HepG2 (cell line): ENCODE results near the gene WRAP73. TPM values are rescaled to one million over a fixed set of nuclear protein-coding genes. Genes with fewer than 3 reads are reported as not detected.

ENCODE experiments used
- ATAC-seq: fragments of 200-7000 bp; cut with Tn5 transposase; 3 replicates; pipeline ENCODE4 v1.9.1; 2020; ENCODE audit warnings: mild to moderate bottlenecking, moderate library complexity
- Bru-seq: library from RNA; stranded (reverse); fragments of 400-500 nt; gene quantifications from one replicate; lab custom pipeline; 2021; lab: Mats Ljungman, UMichigan
- BruChase-seq, 2 experiments: library from RNA; stranded (reverse); fragments of 400-500 nt; gene quantifications; one replicate each; lab custom pipeline; 2021; lab: Mats Ljungman, UMichigan
- BruUV-seq: library from RNA; stranded (reverse); fragments of 400-500 nt; replicated peaks from 2 replicates; lab custom pipeline; 2021; lab: Mats Ljungman, UMichigan
- CTCF ChIA-PET: fragments of 300-600 bp; formaldehyde crosslinking; extraction: SDS; loops from one replicate; lab custom pipeline; 2021; ENCODE audit warnings: low total read pairs, inconsistent platforms, low intra/inter-chr PET ratio; lab: Yijun Ruan, JAX
- POLR2A ChIA-PET: fragments of 350-600 bp; sonication (Branson Sonifier 250); formaldehyde crosslinking; loops from one replicate; lab custom pipeline; 2020; ENCODE audit warnings: antibody characterized with exemption, inconsistent platforms; lab: Yijun Ruan, JAX
- DNase-seq: peaks from one replicate; pipeline ENCODE4 v3.0.0-alpha.2; 2015; ENCODE audit warnings: low spot score
- FAIRE-seq: peaks from 3 replicates; lab custom pipeline; 2011; peaks lifted over from hg19 to GRCh38; lab: Jason Lieb, UNC
- H2AFZ ChIP-seq: one replicate; pipeline ENCODE4 v1.6.1; 2011; ENCODE audit warnings: low read length, inconsistent platforms
- H3K27ac ChIP-seq: fragments of 300-600 bp; 3 replicates; pipeline ENCODE4 v1.8.0; 2011; ENCODE audit warnings: mixed run types, mild to moderate bottlenecking, mixed read lengths, low read length, inconsistent platforms; ENCODE audit not compliant: insufficient read depth; ENCODE audit errors: extremely low read length
- H3K27me3 ChIP-seq, 2 experiments: fragments of 200-600 bp in 1 of 2; 2 replicates in 1 of 2; 3 replicates in 1 of 2; pipeline versions ENCODE4 v1.6.0 to v1.8.0; 2011; ENCODE audit warnings: low read length in 2 of 2, mild to moderate bottlenecking in 2 of 2, moderate library complexity in 2 of 2, inconsistent platforms in 1 of 2; ENCODE audit not compliant: insufficient read depth in 2 of 2, control insufficient read depth in 1 of 2
- H3K36me3 ChIP-seq, 2 experiments: fragments of 200-600 bp in 1 of 2; replicated peaks in 1 of 2; 2 replicates in 1 of 2; 3 replicates in 1 of 2; pipeline versions ENCODE4 v1.5.1 to v1.8.0; 2011; ENCODE audit warnings: low read length in 2 of 2, inconsistent platforms in 1 of 2; ENCODE audit not compliant: insufficient read depth in 2 of 2, control insufficient read depth in 1 of 2
- H3K4me1 ChIP-seq: 2 replicates; pipeline ENCODE4 v1.5.1; 2012; ENCODE audit warnings: low read length, inconsistent platforms; ENCODE audit not compliant: insufficient read depth
- H3K4me2 ChIP-seq: 2 replicates; pipeline ENCODE4 v1.6.0; 2011; ENCODE audit warnings: low read depth, low read length, inconsistent platforms
- H3K4me3 ChIP-seq, 3 experiments: fragments of 200-600 bp in 1 of 3; sonication (generic), shearing (Covaris generic) in 1 of 3; replicated peaks in 1 of 3; 2 replicates each; pipeline ENCODE4 v1.5.1; 2011 to 2016; ENCODE audit warnings: low read length in 3 of 3, inconsistent platforms in 2 of 3, low read depth in 2 of 3, mild to moderate bottlenecking in 2 of 3, control low read depth in 1 of 3, mixed read lengths in 1 of 3; ENCODE audit not compliant: insufficient read depth in 1 of 3
- H3K79me2 ChIP-seq: one replicate; pipeline ENCODE4 v1.6.1; 2011; ENCODE audit warnings: low read length, inconsistent platforms; ENCODE audit not compliant: insufficient read depth
- H3K9ac ChIP-seq: 2 replicates; pipeline ENCODE4 v1.6.0; 2011; ENCODE audit warnings: mild to moderate bottlenecking, low read depth, low read length, inconsistent platforms; ENCODE audit not compliant: insufficient read depth
- H3K9me3 ChIP-seq: 2 replicates; pipeline ENCODE4 v1.5.1; 2012; ENCODE audit warnings: mild to moderate bottlenecking, low read length
- H4K20me1 ChIP-seq: 2 replicates; pipeline ENCODE4 v1.6.0; 2011; ENCODE audit warnings: inconsistent platforms, mild to moderate bottlenecking, low read length, moderate library complexity; ENCODE audit not compliant: insufficient read depth
- ASH2L ChIP-seq: fragments of 300-600, 200-600 bp; sonication (generic); IDR thresholded peaks from 2 replicates; pipeline ENCODE4 v1.7.0; 2017; ENCODE audit warnings: low read depth, mild to moderate bottlenecking, moderate library complexity, mixed read lengths, low read length; ENCODE audit not compliant: insufficient read length
- CREM ChIP-seq, 2 experiments: sonication (generic) in 1 of 2; formaldehyde crosslinking in 1 of 2; IDR thresholded peaks; 2 replicates each; pipeline versions ENCODE4 v1.4.0 to v1.6.1; 2016 to 2020; ENCODE audit warnings: antibody characterized with exemption in 1 of 2, mild to moderate bottlenecking in 1 of 2, missing genetic modification reagents in 1 of 2
- HCFC1 ChIP-seq: fragments of 150-350 bp; IDR thresholded peaks from 2 replicates; pipeline ENCODE4 v1.6.1; 2014; ENCODE audit warnings: low read depth, low read length
- KAT7 ChIP-seq: IDR thresholded peaks from 2 replicates; pipeline ENCODE4 v1.6.1; 2018; ENCODE audit warnings: borderline replicate concordance, missing compliant biosample characterization
- KLF11 ChIP-seq: IDR thresholded peaks from 2 replicates; pipeline ENCODE4 v1.6.1; 2016; ENCODE audit warnings: missing compliant biosample characterization
- MYC ChIP-seq: sonication (generic); formaldehyde crosslinking; IDR thresholded peaks from 2 replicates; pipeline ENCODE4 v1.9.0; 2021; ENCODE audit warnings: missing genetic modification reagents, borderline replicate concordance
- NR0B2 ChIP-seq: sonication (generic); formaldehyde crosslinking; IDR thresholded peaks from 2 replicates; pipeline ENCODE4 v1.4.0; 2020; ENCODE audit warnings: mild to moderate bottlenecking, missing genetic modification reagents
- RXRA ChIP-seq: sonication (generic); formaldehyde crosslinking; IDR thresholded peaks from 2 replicates; pipeline ENCODE4 v1.5.1; 2020; ENCODE audit warnings: missing genetic modification reagents
- SAP130 ChIP-seq: IDR thresholded peaks from 2 replicates; pipeline ENCODE4 v1.6.1; 2016; ENCODE audit warnings: low read depth
- SMAD9 ChIP-seq: sonication (generic); formaldehyde crosslinking; IDR thresholded peaks from 2 replicates; pipeline ENCODE4 v1.5.1; 2020; ENCODE audit warnings: mild to moderate bottlenecking, missing genetic modification reagents
- ZNF430 ChIP-seq: sonication (generic); formaldehyde crosslinking; IDR thresholded peaks from 2 replicates; pipeline ENCODE4 v1.9.0; 2021; ENCODE audit warnings: mild to moderate bottlenecking, missing genetic modification reagents
- ZNF432 ChIP-seq: sonication (generic); formaldehyde crosslinking; IDR thresholded peaks from 2 replicates; pipeline ENCODE4 v1.5.0; 2020; ENCODE audit warnings: missing genetic modification reagents, mild to moderate bottlenecking, borderline replicate concordance
- ZNF572 ChIP-seq: sonication (generic); formaldehyde crosslinking; IDR thresholded peaks from 2 replicates; pipeline ENCODE4 v1.5.1; 2020; ENCODE audit warnings: mild to moderate bottlenecking, missing genetic modification reagents
- WGBS: methylation state at CpG from one replicate; pipeline ENCODE4 v1.1.6; 2017; ENCODE audit warnings: low lambda C conversion rate; 5-methylcytosine and 5-hydroxymethylcytosine counted together
- in situ Hi-C: cut with HindIII; loops from 2 replicates; pipeline ENCODE4 v1.10.0; 2017; ENCODE audit warnings: low pct_unique_long_range_greater_than_20kb; ENCODE audit not compliant: extremely low pct_ligation_motif_present
- intact Hi-C: fragments of 100-400 bp; cut with micrococcal nuclease; formaldehyde crosslinking; loops from one replicate; pipeline ENCODE4 v1.10.0; 2022; ENCODE audit not compliant: unreplicated experiment
- long read RNA-seq, 2 experiments: library from RNA in 1 of 2; library from polyadenylated mRNA in 1 of 2; stranded (forward) in 1 of 2; unstranded in 1 of 2; transcript quantifications; one replicate each; pipeline ENCODE4 v2.0.0, GENCODE V29; 2019 to 2022
- polyA minus RNA-seq, 3 experiments: library from RNA; depleted of rRNA, polyadenylated mRNA; stranded (reverse); fragments of >200 nt; gene quantifications; 2 replicates each; pipeline ENCODE4 v1.2.3, GENCODE V29; 2011; ENCODE audit warnings: low replicate concordance in 1 of 3
- polyA plus RNA-seq, 8 experiments: library from polyadenylated mRNA; depleted of rRNA in 3 of 8; stranded (reverse) in 7 of 8; unstranded in 1 of 8; fragments of >200 nt; fragmentation: Illumina TruSeq in 4 of 8; extraction: Trizol in 4 of 8; gene quantifications; 2 replicates each; pipeline versions ENCODE4 v1.2.1 to v1.2.3, GENCODE V29; 2011 to 2016; ENCODE audit warnings: low read depth in 4 of 8, missing spikeins in 1 of 8, mixed read lengths in 1 of 8; ENCODE audit not compliant: insufficient read depth in 1 of 8
- total RNA-seq, 5 experiments: library from RNA; depleted of rRNA; stranded (reverse); fragments of >200 nt; fragmentation: Illumina TruSeq; extraction: Trizol; gene quantifications; 2 replicates each; pipeline ENCODE4 v1.2.3, GENCODE V29; 2016; ENCODE audit warnings: low read depth in 1 of 5

The WRAP73 gene, protein sequence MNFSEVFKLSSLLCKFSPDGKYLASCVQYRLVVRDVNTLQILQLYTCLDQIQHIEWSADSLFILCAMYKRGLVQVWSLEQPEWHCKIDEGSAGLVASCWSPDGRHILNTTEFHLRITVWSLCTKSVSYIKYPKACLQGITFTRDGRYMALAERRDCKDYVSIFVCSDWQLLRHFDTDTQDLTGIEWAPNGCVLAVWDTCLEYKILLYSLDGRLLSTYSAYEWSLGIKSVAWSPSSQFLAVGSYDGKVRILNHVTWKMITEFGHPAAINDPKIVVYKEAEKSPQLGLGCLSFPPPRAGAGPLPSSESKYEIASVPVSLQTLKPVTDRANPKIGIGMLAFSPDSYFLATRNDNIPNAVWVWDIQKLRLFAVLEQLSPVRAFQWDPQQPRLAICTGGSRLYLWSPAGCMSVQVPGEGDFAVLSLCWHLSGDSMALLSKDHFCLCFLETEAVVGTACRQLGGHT
- total RNA-seq (2016; rRNA removed; fragmentation: Illumina TruSeq; extraction: Trizol) (18.1 and 21.0 TPM in 2 replicates), polyA plus RNA-seq (2011; rRNA removed) (40.4 and 44.1 TPM in 2 replicates), polyA minus RNA-seq (2011; rRNA and poly(A)+ RNA removed; ENCODE audit: low replicate concordance) (43.7 and 46.5 TPM in 2 replicates), Bru-seq, nascent RNA (percentile 55 among the genes with signal in this experiment), BruChase-seq, experiment 1, labeled RNA remaining after a 6-hour chase (percentile 64 among the genes with signal in this experiment), BruChase-seq, experiment 2, labeled RNA remaining after a 2-hour chase (percentile 57 among the genes with signal in this experiment)
- 5.0 and 5.8 TPM in 2 replicates for total RNA-seq (2016; cell fraction: cytosol; rRNA removed; fragmentation: Illumina TruSeq; extraction: Trizol; ENCODE audit: low read depth)
- total RNA-seq (2016; cell fraction: insoluble cytoplasmic fraction; rRNA removed; fragmentation: Illumina TruSeq; extraction: Trizol) = 20.2 and 20.3 TPM in 2 replicates
- 8.8 and 10.8 TPM in 2 replicates for total RNA-seq (2016; cell fraction: membrane; rRNA removed; fragmentation: Illumina TruSeq; extraction: Trizol)
- 14.3 and 17.1 TPM in 2 replicates for total RNA-seq (2016; cell fraction: nucleus; rRNA removed; fragmentation: Illumina TruSeq; extraction: Trizol)
- polyA plus RNA-seq (2011; cell fraction: cytosol; rRNA removed) = 27.5 and 35.0 TPM in 2 replicates
- 78.4 and 79.9 TPM in 2 replicates for polyA plus RNA-seq (2011; cell fraction: nucleus; rRNA removed)
- 12.9 and 18.3 TPM in 2 replicates for polyA plus RNA-seq (2012)
- polyA plus RNA-seq (2016; cell fraction: cytosol; fragmentation: Illumina TruSeq; extraction: Trizol; ENCODE audit: low read depth) = 5.5 TPM in 2 replicates
- polyA plus RNA-seq (2016; cell fraction: insoluble cytoplasmic fraction; fragmentation: Illumina TruSeq; extraction: Trizol; ENCODE audit: low read depth) = 19.4 and 25.1 TPM in 2 replicates
- polyA plus RNA-seq (2016; cell fraction: membrane; fragmentation: Illumina TruSeq; extraction: Trizol; ENCODE audit: low read depth) = 6.3 and 7.2 TPM in 2 replicates
- polyA plus RNA-seq (2016; cell fraction: nucleus; fragmentation: Illumina TruSeq; extraction: Trizol; ENCODE audit: insufficient read depth, low read depth) = 41.4 and 53.5 TPM in 2 replicates
- 11.9 and 16.4 TPM in 2 replicates for polyA minus RNA-seq (2011; cell fraction: cytosol; rRNA and poly(A)+ RNA removed)
- 18.4 and 19.5 TPM in 2 replicates for polyA minus RNA-seq (2011; cell fraction: nucleus; rRNA and poly(A)+ RNA removed)
- long read RNA-seq, experiment 1, transcript WRAP73-201 (12 exons, 1,665 nt) = major isoform, 15 of 35 reads
- long read RNA-seq, experiment 1, transcript WRAP73-202 (11 exons, 1,998 nt) = minor isoform, 6 of 35 reads
- long read RNA-seq, experiment 1, partial matches to known transcripts = 3 of 35 reads
- long read RNA-seq, experiment 1, other reads (novel, unspliced or antisense) = 9 of 35 reads
- long read RNA-seq, experiment 2, transcript WRAP73-201 (12 exons, 1,665 nt) = major isoform, 26 of 42 reads
- long read RNA-seq, experiment 2, partial matches to known transcripts = 7 of 42 reads
- long read RNA-seq, experiment 2, other reads (novel, unspliced or antisense) = 6 of 42 reads

DNA sequence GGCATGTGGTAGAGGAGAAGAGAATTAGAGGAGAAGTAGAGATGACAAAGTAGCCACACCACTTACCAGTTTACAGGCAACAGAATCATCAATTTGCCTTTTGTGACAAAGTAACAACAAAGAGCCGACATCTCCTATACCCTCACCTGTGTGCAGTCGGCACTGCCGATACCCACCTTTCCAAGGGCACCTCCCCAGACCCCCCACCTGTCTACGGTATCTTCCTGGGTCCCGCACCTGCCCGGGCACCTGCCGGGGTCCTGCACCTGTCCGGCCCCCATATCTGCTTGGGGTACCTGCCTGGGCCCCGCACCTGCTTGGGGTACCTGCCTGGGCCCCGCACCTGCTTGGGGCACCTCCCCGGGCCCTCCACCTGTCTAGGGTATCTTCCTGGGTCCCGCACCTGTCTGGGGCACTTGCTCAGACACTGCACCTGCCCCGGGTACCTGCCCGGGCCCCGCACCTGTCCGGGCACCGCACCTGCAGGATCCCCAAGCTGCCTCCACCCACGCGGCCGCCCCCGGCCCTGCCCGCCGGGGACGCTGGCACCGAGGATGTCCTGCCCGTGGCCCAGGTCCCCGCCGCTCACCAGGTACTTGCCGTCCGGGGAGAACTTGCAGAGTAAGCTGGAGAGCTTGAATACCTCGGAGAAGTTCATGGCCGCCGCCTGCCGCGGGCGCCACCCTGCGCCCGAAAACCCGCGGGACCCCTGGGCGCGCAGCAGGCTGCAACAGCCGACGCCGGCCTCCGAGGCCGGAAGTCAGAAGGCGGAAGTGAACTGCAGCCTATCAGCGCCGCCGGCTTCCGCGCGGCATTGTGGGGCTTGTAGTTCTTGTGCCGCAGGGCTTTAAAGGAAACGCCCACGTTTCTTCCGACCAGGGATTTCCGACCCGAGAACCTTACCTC lies at the start of gene WRAP73:
Gene WRAP73 (minus strand): TSS at position 762 of the 906 bp plus-strand sequence. CDS start 104 bp downstream, at position 658.
- H3K27ac ChIP-seq = no peak within 1 kb of the TSS
- POLR2A ChIA-PET = interaction anchor here (0.8 to 0.9 kb wide), 2 partner anchors 16 to 178 kb away, joined by 3 read pairs; no protein-coding TSS in a partner anchor
- TF ChIP-seq KAT7 (CRISPR knock-in tag) (0 out of 2 replicates have a peak, but pooled peaks have one; percentile 45), RXRA (CRISPR knock-in tag) (0 out of 2 replicates have a peak, but pooled peaks have one; percentile 14), SMAD9 (CRISPR knock-in tag) (no peak), ASH2L (peak; percentile 66), ZNF432 (no peak), SAP130 (peak; percentile 76), CREM (IDR thresholded peaks at IDR 0.05) (peak; percentile 72), CREM (CRISPR knock-in tag; IDR thresholded peaks at IDR 0.05) (no peak), ZNF430 (no peak), MYC (peak; percentile 27; the same call in 1 of the 2 replicates), KLF11 (CRISPR knock-in tag) (no peak), ZNF572 (CRISPR knock-in tag) (peak; percentile 77; the same call in 1 of the 2 replicates), NR0B2 (CRISPR knock-in tag) (peak; percentile 53; the same call in 1 of the 2 replicates), HCFC1 (peak; percentile 90)

More for the DNA sequence above, at the start of gene WRAP73:
- no peak within 1 kb of the TSS for H2AFZ ChIP-seq
- no TSS peak for BruUV-seq
- peak; percentile 82 for ATAC-seq
- peaks cover 25% of the 10 kb centered on the region for H3K4me1 ChIP-seq
- H3K79me2 ChIP-seq = peaks cover 7% of the 10 kb centered on the region
- in situ Hi-C loops (no loop called here), intact Hi-C loops (loop anchor here (2.0 kb wide), 1 partner anchor 25 kb away; the partner anchor contains the start of gene TPRG1L)
- CTCF ChIA-PET = no interaction called here
- H3K9ac ChIP-seq = peak within 1 kb of the TSS; percentile 82
- peak; percentile 80 for FAIRE-seq
- peak within 1 kb of the TSS; percentile 95 to 100 (median 98) for H3K4me3 ChIP-seq
- WGBS = 3% methylated on average over 9 of the region's 60 CpGs
- H3K9me3 ChIP-seq = no peaks in the 10 kb centered on the region
- peaks cover 2 to 11% of the 10 kb centered on the region in 2 experiments; a peak in 3 of 5 replicates for H3K27me3 ChIP-seq
- H3K36me3 ChIP-seq = peaks cover 5 to 9% of the 10 kb centered on the region in 2 experiments; a peak in 3 of 5 replicates
- H3K4me2 ChIP-seq = peak within 1 kb of the TSS; percentile 88
- DNase-seq = peak; percentile 87
- H4K20me1 ChIP-seq = no peaks in the 10 kb centered on the region
